ENCODE measurements around the gene UBE2D1. TPM values are rescaled to one million over a fixed set of nuclear protein-coding genes. Genes with fewer than 3 reads are reported as not detected.

The UBE2D1 gene
- total and polyA plus RNA-seq, 2 of the 8 experiments (the other 6 are each of a cell fraction or from before 2014, with no cell fraction given): 21.2 to 33.5 TPM

DNA sequence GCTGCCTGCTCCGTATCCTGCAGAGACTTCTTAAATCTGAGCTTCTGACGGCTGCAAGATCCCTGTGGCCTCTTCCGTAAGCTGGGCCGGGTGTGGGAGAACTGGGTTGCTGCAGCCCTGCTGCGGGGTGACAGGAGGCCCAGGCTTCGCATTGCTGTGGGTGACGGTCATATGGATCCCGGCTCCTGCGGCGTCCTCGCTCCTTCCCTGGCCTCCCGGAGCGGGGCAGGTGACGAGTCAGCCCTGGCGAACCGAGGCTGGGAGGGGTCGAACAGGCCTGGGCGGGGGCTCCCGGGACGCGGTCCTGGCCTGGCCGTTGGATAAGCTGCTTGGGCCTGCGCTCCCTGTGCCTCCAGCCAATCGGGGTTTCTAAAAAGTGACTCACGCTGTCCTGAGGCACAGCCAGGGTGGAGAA lies 7.8 kb upstream of the UBE2D1 start:
- peak overlapping the region in 2 of 4 experiments; percentile 15 to 31; a peak in 2 of 8 replicates for H3K4me3 ChIP-seq (ENCODE audit: extremely low read depth in 1 of 4, insufficient read depth in 2 of 4, low read depth in 3 of 4, low read length in 4 of 4)
- ChIA-PET CTCF (ENCODE audit: partially characterized antibody) (interaction anchor here (0.6 to 1.5 kb wide), 3 partner anchors 27 to 204 kb away, joined by 3 to 6 read pairs (median 3); no protein-coding TSS in a partner anchor), POLR2A (ENCODE audit: partially characterized antibody) (interaction anchor here (1.0 kb wide), 1 partner anchor 8 kb away, joined by 3 read pairs; no protein-coding TSS in a partner anchor)
- no peak overlapping the region for H4K91ac ChIP-seq (replicated peaks; ENCODE audit: insufficient read length, low read length)
- peak overlapping the region in 1 of 2 experiments; percentile 42; a peak in 1 of 4 replicates for H3K4me2 ChIP-seq (ENCODE audit: insufficient read depth in 1 of 2, low read depth in 2 of 2, low read length in 2 of 2)
- H3K4ac ChIP-seq (replicated peaks; ENCODE audit: insufficient read length, low read depth, low read length): no peak overlapping the region
- no peaks in the 10 kb centered on the region for H3K4me1 ChIP-seq (replicated peaks in 1 of 4; ENCODE audit: control insufficient read depth in 3 of 4, insufficient read depth in 4 of 4, low read length in 3 of 4)
- no peak for FAIRE-seq
- H3K23me2 ChIP-seq (ENCODE audit: low read depth, low read length): no peaks in the 10 kb centered on the region
- H2AFZ ChIP-seq (ENCODE audit: low read length): no peak overlapping the region
- no peaks in the 10 kb centered on the region for H3K27me3 ChIP-seq (replicated peaks in 1 of 4; ENCODE audit: control insufficient read depth in 3 of 4, extremely low read depth in 1 of 4, insufficient read depth in 3 of 4, low read length in 3 of 4)
- H2AK5ac ChIP-seq (ENCODE audit: low read depth, low read length): no peak overlapping the region
- no peaks in the 10 kb centered on the region for H3K79me1 ChIP-seq (ENCODE audit: low read depth, low read length)
- no peak overlapping the region for H3K56ac ChIP-seq (replicated peaks; ENCODE audit: insufficient read length, low read depth, low read length)
- H3K9ac ChIP-seq (replicated peaks in 1 of 4; ENCODE audit: extremely low read depth in 1 of 4, low read depth in 3 of 4, low read length in 3 of 4): no peak overlapping the region
- no peak overlapping the region; the same call in 1 of the 2 replicates for H4K8ac ChIP-seq (ENCODE audit: extremely low read depth, insufficient read depth, low read length)
- peaks cover 0 to 3% of the 10 kb centered on the region in 2 experiments; a peak in 1 of 4 replicates for H3K9me3 ChIP-seq (ENCODE audit: insufficient read depth in 2 of 2, low read depth in 1 of 2, low read length in 1 of 2)
- TF ChIP-seq JUND (IDR thresholded peaks at IDR 0.05; ENCODE audit: low read length) (no peak), EGR1 (IDR thresholded peaks at IDR 0.05; ENCODE audit: borderline replicate concordance, low read depth, low read length) (no peak), EP300 (IDR thresholded peaks at IDR 0.05; ENCODE audit: borderline replicate concordance in 1 of 2, low read depth in 2 of 2, low read length in 2 of 2) (no peak), MAFK (IDR thresholded peaks at IDR 0.05; ENCODE audit: low read depth, low read length) (no peak)
- no peak overlapping the region for H2BK120ac ChIP-seq (replicated peaks; ENCODE audit: low read depth, low read length)
- no peaks in the 10 kb centered on the region for H3K79me2 ChIP-seq (ENCODE audit: control insufficient read depth in 1 of 2, insufficient read depth in 2 of 2, low read length in 2 of 2)
- 76% methylated on average over 20 of the region's 25 CpGs; no CpG with 5 or more reads in 1 of the 2 experiments for WGBS, 2 experiments (ENCODE audit: extremely low coverage in 1 of 2, insufficient coverage in 1 of 2, insufficient read length in 1 of 2, insufficient replicate concordance in 2 of 2, low coverage in 1 of 2, low lambda C conversion rate in 2 of 2, missing lambda C conversion rate in 1 of 2)
- no peak for DNase-seq (ENCODE audit: low read depth in 1 of 2, low spot score in 2 of 2)
- H3K36me3 ChIP-seq (ENCODE audit: control insufficient read depth in 2 of 4, insufficient read depth in 4 of 4, low read length in 3 of 4): no peaks in the 10 kb centered on the region
- H2BK5ac ChIP-seq (ENCODE audit: low read depth, low read length): no peak overlapping the region
- H4K5ac ChIP-seq (ENCODE audit: insufficient read length, low read depth, low read length): no peak overlapping the region
- H3K23ac ChIP-seq (ENCODE audit: insufficient read length): no peak overlapping the region
- no peak overlapping the region for H2BK12ac ChIP-seq (ENCODE audit: low read depth, low read length)
- no peaks in the 10 kb centered on the region for H4K20me1 ChIP-seq (replicated peaks in 1 of 2; ENCODE audit: control insufficient read depth in 1 of 2, insufficient read depth in 2 of 2, low read length in 2 of 2)
- H3K27ac ChIP-seq (ENCODE audit: low read depth, low read length): no peak overlapping the region
- no peak overlapping the region for H2BK20ac ChIP-seq (ENCODE audit: low read length)
- H3K14ac ChIP-seq (ENCODE audit: insufficient read length): no peak overlapping the region
- H3K18ac ChIP-seq (ENCODE audit: extremely low read depth, low read length): no peak overlapping the region
- no peak overlapping the region for H2BK15ac ChIP-seq (ENCODE audit: low read length)

All from H1 (cell line).